HG02678 (cell line): ENCODE data around the gene ADAM10.

Experiments
- ATAC-seq: cut with Tn5 transposase; IDR thresholded peaks from one replicate; pipeline ENCODE4 v1.9.1; 2021; ENCODE audit warnings: mild to moderate bottlenecking, moderate library complexity; ENCODE audit not compliant: unreplicated experiment

ADAM10 gene

GRCh38 chr15:58587486-58587885 is 162.0 kb downstream of the ADAM10 start:
- ATAC-seq: no peak

- peak; percentile 64 for ATAC-seq
Observed at GRCh38 chr15:58585693-58586443, 163.6 kb downstream of the ADAM10 start.

GRCh38 chr15:58584789-58585461 is 164.6 kb downstream of the ADAM10 start:
- ATAC-seq: no peak

GRCh38 chr15:58583171-58583908 is 166.2 kb downstream of the ADAM10 start:
- ATAC-seq: no peak

- ATAC-seq: no peak
Observed at GRCh38 chr15:58582160-58582559, 167.3 kb downstream of the ADAM10 start.

GRCh38 chr15:58576657-58577056 is 172.8 kb downstream of the ADAM10 start:
- ATAC-seq: no peak

GRCh38 chr15:58575045-58575786 is 174.3 kb downstream of the ADAM10 start:
- no peak for ATAC-seq

- ATAC-seq: no peak
Observed at GRCh38 chr15:58574631-58575030, 174.9 kb downstream of the ADAM10 start.

- no peak for ATAC-seq
Observed at GRCh38 chr15:58573270-58573669, 176.2 kb downstream of the ADAM10 start.

- ATAC-seq: no peak
Observed at GRCh38 chr15:58572521-58572920, 177.0 kb downstream of the ADAM10 start.

- no peak for ATAC-seq
Observed at GRCh38 chr15:58571491-58571890, 178.0 kb downstream of the ADAM10 start.

GRCh38 chr15:58569455-58569854 is 180.1 kb downstream of the ADAM10 start:
- no peak for ATAC-seq

GRCh38 chr15:58568157-58568571 is 181.3 kb downstream of the ADAM10 start:
- no peak for ATAC-seq

- ATAC-seq: no peak
Observed at GRCh38 chr15:58566029-58566428, 183.5 kb downstream of the ADAM10 start.

- ATAC-seq: no peak
Observed at GRCh38 chr15:58565619-58566018, 183.9 kb downstream of the ADAM10 start.

GRCh38 chr15:58564981-58565380 is 184.5 kb downstream of the ADAM10 start:
- ATAC-seq: no peak

GRCh38 chr15:58562135-58562534 is 187.4 kb downstream of the ADAM10 start:
- no peak for ATAC-seq

- ATAC-seq: no peak
Observed at GRCh38 chr15:58561321-58561720, 188.2 kb downstream of the ADAM10 start.

- no peak for ATAC-seq
Observed at GRCh38 chr15:58559904-58560588, 189.5 kb downstream of the ADAM10 start.

GRCh38 chr15:58558777-58559176 is 190.7 kb downstream of the ADAM10 start:
- ATAC-seq: no peak
